ENCODE results near the gene SNX25.

SNX25 gene

DNA sequence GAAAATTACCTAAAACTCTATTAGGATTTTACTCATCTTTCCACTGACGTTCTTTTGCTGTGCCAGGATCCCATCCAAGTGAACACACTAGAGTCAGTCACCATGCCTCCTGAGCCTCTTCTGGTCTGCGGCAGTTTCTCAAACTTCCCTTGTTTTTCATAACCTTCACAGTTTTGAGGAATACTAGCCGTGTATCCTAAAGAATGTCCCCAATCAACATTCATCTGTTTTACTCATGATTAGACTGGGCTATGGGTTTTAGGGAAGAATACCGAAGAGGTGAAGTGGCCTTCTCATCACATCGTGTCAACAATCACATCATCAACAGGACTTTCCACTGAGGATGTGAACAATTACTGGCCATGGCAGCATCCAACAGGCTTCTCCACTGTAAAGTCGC lies 181.5 kb downstream of the SNX25 start:
- no peak overlapping the region for H3K4me3 ChIP-seq (replicated peaks in 1 of 2; ENCODE audit: low read depth in 2 of 2, low read length in 2 of 2)
- DNase-seq (ENCODE audit: low read depth in 2 of 2): no peak
- TF ChIP-seq, protein P1, sequence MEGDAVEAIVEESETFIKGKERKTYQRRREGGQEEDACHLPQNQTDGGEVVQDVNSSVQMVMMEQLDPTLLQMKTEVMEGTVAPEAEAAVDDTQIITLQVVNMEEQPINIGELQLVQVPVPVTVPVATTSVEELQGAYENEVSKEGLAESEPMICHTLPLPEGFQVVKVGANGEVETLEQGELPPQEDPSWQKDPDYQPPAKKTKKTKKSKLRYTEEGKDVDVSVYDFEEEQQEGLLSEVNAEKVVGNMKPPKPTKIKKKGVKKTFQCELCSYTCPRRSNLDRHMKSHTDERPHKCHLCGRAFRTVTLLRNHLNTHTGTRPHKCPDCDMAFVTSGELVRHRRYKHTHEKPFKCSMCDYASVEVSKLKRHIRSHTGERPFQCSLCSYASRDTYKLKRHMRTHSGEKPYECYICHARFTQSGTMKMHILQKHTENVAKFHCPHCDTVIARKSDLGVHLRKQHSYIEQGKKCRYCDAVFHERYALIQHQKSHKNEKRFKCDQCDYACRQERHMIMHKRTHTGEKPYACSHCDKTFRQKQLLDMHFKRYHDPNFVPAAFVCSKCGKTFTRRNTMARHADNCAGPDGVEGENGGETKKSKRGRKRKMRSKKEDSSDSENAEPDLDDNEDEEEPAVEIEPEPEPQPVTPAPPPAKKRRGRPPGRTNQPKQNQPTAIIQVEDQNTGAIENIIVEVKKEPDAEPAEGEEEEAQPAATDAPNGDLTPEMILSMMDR (IDR thresholded peaks at IDR 0.05; ENCODE audit: low read depth, low read length): no peak

DNA sequence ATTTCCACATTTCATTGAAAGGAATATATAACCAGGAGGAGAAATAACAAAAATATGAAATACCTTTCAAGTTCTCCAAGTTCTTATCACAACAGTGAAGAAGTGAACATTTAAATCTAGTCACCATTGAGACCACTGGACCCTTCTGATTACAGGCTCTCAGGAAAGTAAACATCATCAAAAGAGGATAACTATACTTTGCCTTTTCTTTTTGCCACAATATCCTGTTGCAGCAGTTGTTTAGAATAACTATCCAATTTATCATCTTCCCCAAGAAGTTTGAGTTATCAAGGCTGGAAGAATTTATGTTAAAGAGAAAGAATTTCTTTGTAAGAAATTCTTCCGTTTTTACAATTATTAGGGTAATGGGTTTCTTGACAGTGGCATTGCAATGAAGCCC lies 182.8 kb downstream of the SNX25 start:
- TF ChIP-seq, protein P1 (IDR thresholded peaks at IDR 0.05; ENCODE audit: low read depth, low read length): no peak
- no peak overlapping the region for H3K4me3 ChIP-seq (replicated peaks in 1 of 2; ENCODE audit: low read depth in 2 of 2, low read length in 2 of 2)
- no peak for DNase-seq (ENCODE audit: low read depth in 2 of 2)

DNA sequence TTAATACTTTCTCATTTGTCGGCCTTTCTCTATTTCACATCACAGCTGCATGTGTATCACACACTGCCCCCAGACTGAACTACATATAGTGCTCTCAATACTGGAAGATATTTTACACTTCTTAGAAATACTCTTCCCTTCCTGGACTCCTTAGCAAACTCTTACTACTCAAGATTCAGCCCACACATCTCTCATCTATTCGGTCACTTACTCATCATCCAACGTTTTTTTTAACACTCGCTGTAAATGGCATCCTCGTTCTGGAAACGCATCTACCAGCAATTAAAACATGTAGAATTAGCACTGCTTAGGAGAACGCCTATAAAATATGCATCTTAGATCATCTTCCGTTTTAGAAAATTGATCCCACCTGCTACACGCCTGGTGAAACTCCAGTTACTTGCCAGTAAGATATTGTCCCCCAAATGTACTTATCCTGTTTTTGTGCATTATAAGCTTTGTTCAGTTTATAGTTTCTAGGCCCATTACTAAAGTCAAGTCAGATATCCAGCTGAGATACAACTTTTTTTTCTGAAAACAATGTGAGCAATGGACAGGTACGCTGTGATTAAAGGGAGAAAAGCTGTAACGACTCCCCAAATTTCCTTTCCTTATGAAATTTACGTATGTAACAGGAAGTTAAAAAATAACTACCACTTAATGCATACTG lies 185.3 kb downstream of the SNX25 start:
- TF ChIP-seq, protein P1 (IDR thresholded peaks at IDR 0.05; ENCODE audit: low read depth, low read length): no peak
- no peak for DNase-seq (ENCODE audit: low read depth in 2 of 2)
- peak overlapping the region in 1 of 2 donors; percentile 74 for H3K4me3 ChIP-seq (replicated peaks in 1 of 2; ENCODE audit: low read depth in 2 of 2, low read length in 2 of 2)

DNA sequence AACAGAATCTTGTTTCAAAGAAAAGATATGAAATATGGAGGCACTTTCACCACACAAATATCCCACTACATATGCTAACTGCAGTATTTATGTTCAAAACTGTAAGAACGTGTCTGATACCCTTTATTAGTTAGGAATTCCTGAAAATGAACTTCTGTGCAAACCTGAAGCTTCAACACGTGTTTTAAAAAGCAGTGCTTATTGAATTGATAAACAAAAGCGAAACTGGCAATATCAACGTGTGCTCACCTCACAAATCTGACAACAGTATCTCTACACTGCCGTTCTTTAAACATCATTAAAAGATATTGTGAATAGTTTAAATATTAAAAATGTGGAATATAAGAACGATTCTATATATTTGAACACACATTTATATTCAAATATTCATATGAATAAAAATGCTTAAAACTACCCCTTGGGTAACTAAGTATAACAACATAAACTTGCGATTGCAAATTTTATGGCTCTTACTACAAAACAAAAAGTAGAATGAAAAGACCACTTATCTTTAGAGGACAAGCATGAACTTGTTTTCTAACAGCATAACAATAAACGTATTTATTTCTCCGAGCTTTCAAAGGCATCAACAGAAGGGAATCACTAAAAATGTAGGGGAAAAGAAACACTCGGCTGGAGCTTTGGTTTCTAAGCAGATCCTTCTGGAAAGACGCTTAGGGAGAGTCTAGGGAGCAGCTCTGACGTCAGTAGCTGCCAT lies 186.0 kb downstream of the SNX25 start, which contains the start of gene LRP2BP:
TSS of gene LRP2BP (minus strand) at position 687 of the 718 bp plus-strand sequence. CDS start 17,738 bp downstream, outside the sequence.
- TF ChIP-seq, protein P1 (IDR thresholded peaks at IDR 0.05; ENCODE audit: low read depth, low read length): no peak
- peak within 1 kb of the TSS; percentile 68 to 74 for H3K4me3 ChIP-seq (replicated peaks in 1 of 2; ENCODE audit: low read depth in 2 of 2, low read length in 2 of 2)
- no peak for DNase-seq (ENCODE audit: low read depth in 2 of 2)

DNA sequence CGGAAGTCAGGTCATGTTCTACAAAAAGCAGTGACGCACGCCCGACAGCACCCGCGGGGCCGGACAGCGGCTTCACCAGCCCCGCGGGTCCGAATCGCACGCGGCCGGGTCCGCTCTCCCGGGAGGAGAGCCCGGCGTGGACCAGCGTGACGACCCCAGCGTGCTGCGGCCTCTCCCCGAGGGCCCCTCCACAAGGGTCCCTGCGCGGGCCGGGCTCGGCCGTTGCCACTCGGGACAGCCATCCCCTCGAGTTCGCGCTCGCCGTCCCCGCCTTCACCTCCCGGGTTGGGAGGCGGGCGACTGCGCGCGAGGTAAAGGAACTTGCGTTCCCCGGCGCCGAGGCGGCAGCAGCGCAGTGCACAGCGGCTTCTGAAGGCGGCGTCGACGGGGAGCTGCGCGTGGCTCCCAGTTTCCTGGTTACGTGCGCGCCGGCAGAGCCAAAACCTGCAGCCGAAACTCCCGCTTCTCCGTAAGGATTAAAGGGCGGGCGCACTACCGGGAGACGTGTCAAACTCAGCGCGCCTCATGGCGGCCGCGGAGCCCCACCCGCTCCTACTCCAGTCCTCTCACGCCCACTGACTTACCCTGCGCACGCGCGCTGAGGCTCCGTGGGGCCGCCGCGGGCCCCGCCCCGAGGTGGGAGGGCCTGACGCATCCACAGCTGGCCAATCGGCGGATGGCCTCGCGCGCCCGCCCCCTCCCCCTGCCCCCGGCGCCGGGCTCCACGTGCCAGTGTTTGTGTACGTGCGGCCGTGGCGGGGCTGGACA lies 186.7 kb downstream of the SNX25 start:
- TF ChIP-seq, protein P1 (IDR thresholded peaks at IDR 0.05; ENCODE audit: low read depth, low read length): no peak
- H3K4me3 ChIP-seq (replicated peaks in 1 of 2; ENCODE audit: low read depth in 2 of 2, low read length in 2 of 2): peak overlapping the region; percentile 68 to 74
- peak; percentile 98 to 99 for DNase-seq (ENCODE audit: low read depth in 2 of 2)

DNA sequence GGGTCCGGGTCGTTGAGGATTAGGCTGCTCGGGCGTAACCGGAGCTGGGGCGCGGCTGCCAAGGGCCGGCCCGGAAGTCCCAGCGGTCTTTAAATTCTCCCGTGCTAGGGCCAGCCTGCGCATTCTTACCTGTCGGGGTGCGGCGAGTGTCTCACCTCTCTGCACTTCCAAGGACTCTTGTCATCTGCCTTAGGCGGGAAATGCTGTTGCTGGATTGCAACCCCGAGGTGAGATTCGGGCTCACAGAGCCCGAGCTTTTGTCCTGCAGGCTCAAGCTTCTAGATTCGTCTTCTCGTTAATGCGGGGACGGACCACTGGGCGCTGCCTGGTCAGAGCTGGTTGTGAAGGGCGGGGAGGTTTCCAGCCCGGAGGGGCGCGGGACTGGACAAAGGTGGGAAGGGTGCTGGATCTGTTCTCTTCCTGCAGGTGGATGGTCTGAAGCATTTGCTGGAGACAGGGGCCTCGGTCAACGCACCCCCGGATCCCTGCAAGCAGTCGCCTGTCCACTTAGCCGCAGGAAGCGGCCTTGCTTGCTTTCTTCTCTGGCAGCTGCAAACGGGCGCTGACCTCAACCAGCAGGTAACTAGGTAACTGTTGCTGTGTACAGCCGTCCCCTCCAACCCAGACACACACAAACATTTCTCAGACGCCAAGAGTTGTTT lies 187.5 kb downstream of the SNX25 start, which contains the start of gene ANKRD37:
TSS of gene ANKRD37 (plus strand) at position 118 of the 662 bp plus-strand sequence. CDS start at position 201, 83 bp downstream.
- TF ChIP-seq, protein P1 (IDR thresholded peaks at IDR 0.05; ENCODE audit: low read depth, low read length): no peak
- peak; percentile 44 to 52 for DNase-seq (ENCODE audit: low read depth in 2 of 2)
- H3K4me3 ChIP-seq (replicated peaks in 1 of 2; ENCODE audit: low read depth in 2 of 2, low read length in 2 of 2): peak within 1 kb of the TSS; percentile 68 to 74
